K562 (cell line): Measurements from ENCODE around the gene BAIAP3. TPM values are rescaled to one million over a fixed set of nuclear protein-coding genes. Genes with fewer than 3 reads are reported as not detected.
A peak's percentile ranks its signal among the peaks of the same experiment; 100 is the strongest.

Experiments used
- ATAC-seq: fragments of 200-7000 bp; cut with Tn5 transposase; 3 replicates; pipeline ENCODE4 v1.9.1; 2020; ENCODE audit warnings: moderate library complexity
- BruUV-seq: library from RNA; stranded (reverse); fragments of 400-500 nt; replicated peaks from 2 replicates; lab custom pipeline; 2021; lab: Mats Ljungman, UMichigan
- CTCF ChIA-PET: fragments of 300-600 bp; formaldehyde crosslinking; extraction: SDS; loops from one replicate; lab custom pipeline; 2021; ENCODE audit warnings: low intra/inter-chr PET ratio; lab: Yijun Ruan, JAX
- POLR2A ChIA-PET: fragments of 300-600, 350-650 bp; sonication (Branson Sonifier 250); formaldehyde crosslinking; extraction: SDS; loops from one replicate; lab custom pipeline; 2021; ENCODE audit warnings: antibody characterized with exemption, inconsistent platforms; lab: Yijun Ruan, JAX
- DNase-seq, 4 experiments: peaks; one replicate each; pipeline versions ENCODE4 v3.0.0 to v3.0.0-alpha.2; 2011 to 2018; ENCODE audit warnings: low spot score in 3 of 4, mixed read lengths in 3 of 4; ENCODE audit errors: extremely low read depth in 1 of 4
- FAIRE-seq: peaks from 2 replicates; lab custom pipeline; 2011; peaks lifted over from hg19 to GRCh38; lab: Jason Lieb, UNC
- H2AFZ ChIP-seq: 2 replicates; pipeline ENCODE4 v1.6.0; 2011; ENCODE audit warnings: low read depth, low read length, control low read depth, inconsistent platforms
- H3K27ac ChIP-seq: fragments of 200-600 bp; 3 replicates; pipeline ENCODE4 v1.8.0; 2011; ENCODE audit warnings: low read depth, mild to moderate bottlenecking, control low read depth, inconsistent platforms, low read length, moderate library complexity, mixed read lengths; ENCODE audit errors: extremely low read depth
- H3K27me3 ChIP-seq, 2 experiments: fragments of 300-600 bp in 1 of 2; 2 replicates in 1 of 2; 3 replicates in 1 of 2; pipeline versions ENCODE4 v1.6.0 to v1.8.0; 2011; ENCODE audit warnings: inconsistent platforms in 2 of 2, low read length in 2 of 2, mild to moderate bottlenecking in 1 of 2, mixed read lengths in 1 of 2, moderate library complexity in 1 of 2; ENCODE audit not compliant: control insufficient read depth in 2 of 2, insufficient read depth in 2 of 2
- H3K36me3 ChIP-seq: fragments of 300-600 bp; 3 replicates; pipeline ENCODE4 v1.8.0; 2011; ENCODE audit warnings: mild to moderate bottlenecking, low read length, inconsistent platforms; ENCODE audit not compliant: control insufficient read depth, insufficient read depth
- H3K4me1 ChIP-seq, 2 experiments: fragments of 200-600 bp in 1 of 2; replicated peaks in 1 of 2; 2 replicates in 1 of 2; 3 replicates in 1 of 2; pipeline versions ENCODE4 v1.5.1 to v1.8.0; 2011; ENCODE audit warnings: inconsistent platforms in 2 of 2, low read length in 2 of 2, mild to moderate bottlenecking in 1 of 2, mixed read lengths in 1 of 2, moderate library complexity in 1 of 2; ENCODE audit not compliant: control insufficient read depth in 2 of 2, insufficient read depth in 2 of 2
- H3K4me2 ChIP-seq: 2 replicates; pipeline ENCODE4 v1.6.1; 2011; ENCODE audit warnings: low read length, control low read depth, inconsistent platforms, mixed read lengths; ENCODE audit not compliant: insufficient read depth
- H3K4me3 ChIP-seq: fragments of 200-600 bp; sonication (generic), shearing (Covaris generic); 2 replicates; pipeline ENCODE4 v1.5.1; 2016; ENCODE audit warnings: control low read depth, inconsistent platforms
- H3K79me2 ChIP-seq: fragments of 200-600 bp; 3 replicates; pipeline ENCODE4 v1.8.0; 2011; ENCODE audit warnings: low read length, inconsistent platforms; ENCODE audit not compliant: control insufficient read depth, insufficient read depth
- H3K9ac ChIP-seq, 2 experiments: 2 replicates each; pipeline versions ENCODE4 v1.6.0 to v1.6.1; 2011; ENCODE audit warnings: low read depth in 2 of 2, low read length in 2 of 2, control low read depth in 1 of 2, inconsistent platforms in 1 of 2, mild to moderate bottlenecking in 1 of 2, mixed read lengths in 1 of 2; ENCODE audit not compliant: insufficient read depth in 1 of 2
- H3K9me1 ChIP-seq: one replicate; pipeline ENCODE4 v1.6.0; 2011; ENCODE audit warnings: inconsistent platforms, mild to moderate bottlenecking, low read length, moderate library complexity; ENCODE audit not compliant: control insufficient read depth, insufficient read depth
- H3K9me3 ChIP-seq: replicated peaks from 2 replicates; pipeline ENCODE4 v1.5.1; 2011; ENCODE audit warnings: low read depth, low read length, inconsistent platforms; ENCODE audit not compliant: control insufficient read depth, insufficient read depth
- H4K20me1 ChIP-seq: replicated peaks from 2 replicates; pipeline ENCODE4 v1.6.1; 2011; ENCODE audit warnings: low read length, inconsistent platforms, mixed read lengths; ENCODE audit not compliant: control insufficient read depth, insufficient read depth
- OTX1 ChIP-seq: fragments of 450-650 bp; formaldehyde crosslinking; IDR thresholded peaks from 2 replicates; pipeline ENCODE4 v1.4.0; 2022; ENCODE audit warnings: mild to moderate bottlenecking
- POLR2G ChIP-seq: fragments of 200-400 bp; formaldehyde crosslinking; IDR thresholded peaks from 2 replicates; pipeline ENCODE4 v1.6.1; 2017; ENCODE audit warnings: low read depth, mild to moderate bottlenecking, antibody characterized with exemption, low read length, moderate library complexity
- RBFOX2 ChIP-seq: fragments of 200-400 bp; formaldehyde crosslinking; IDR thresholded peaks from 2 replicates; pipeline ENCODE4 v1.6.1; 2017; ENCODE audit warnings: low read depth, mild to moderate bottlenecking, low read length, moderate library complexity
- WGBS: fragments of 100-300 bp; shearing (Covaris generic); methylation state at CpG from one replicate; pipeline ENCODE4 v1.1.6; 2016; ENCODE audit warnings: low coverage, mixed read lengths; ENCODE audit not compliant: insufficient coverage; ENCODE audit errors: missing lambda C conversion rate; 5-methylcytosine and 5-hydroxymethylcytosine counted together
- in situ Hi-C: fragments of 300-500 bp; cut with MboI; formaldehyde crosslinking; loops from 4 replicates; pipeline ENCODE4 v1.15.0; 2018; ENCODE audit warnings: inconsistent platforms, mixed read lengths
- intact Hi-C: fragments of 100-400 bp; cut with micrococcal nuclease; formaldehyde crosslinking; loops from 2 replicates; pipeline ENCODE4 v1.14.2; 2022
- polyA plus RNA-seq, 8 experiments: library from polyadenylated mRNA; depleted of rRNA in 4 of 8; stranded (reverse) in 5 of 8; unstranded in 3 of 8; fragments of >200 nt; fragmentation: Nextera tagmentation in 2 of 8; fragmentation: Illumina TruSeq in 1 of 8; extraction: Ambion mirVana in 2 of 8; extraction: Trizol in 1 of 8; gene quantifications; 2 replicates each; pipeline versions ENCODE4 v1.2.1 to v1.2.3, GENCODE V29; 2011 to 2014; ENCODE audit warnings: inconsistent platforms in 1 of 8, missing spikeins in 1 of 8
- total RNA-seq, 7 experiments: library from RNA; depleted of rRNA in 6 of 7; stranded (reverse); fragments of >200 nt in 6 of 7; fragmentation: Illumina TruSeq in 2 of 7; extraction: Trizol in 2 of 7; gene quantifications; 2 replicates each; pipeline versions ENCODE4 v1.2.1 to v1.2.3, GENCODE V29; 2011 to 2021; ENCODE audit warnings: low replicate concordance in 1 of 7
- TF ChIP-seq, protein P1 (sequence below): fragments of 250-450 bp; sonication (Bioruptor Pico); IDR thresholded peaks from 2 replicates; pipeline ENCODE4 v1.8.0; 2022; ENCODE audit warnings: inconsistent platforms, mild to moderate bottlenecking, moderate library complexity, borderline replicate concordance
- TF ChIP-seq, protein P2 (sequence below): fragments of 250-450 bp; sonication (Bioruptor Pico); IDR thresholded peaks from 2 replicates; pipeline ENCODE4 v1.5.0; 2020; ENCODE audit warnings: mild to moderate bottlenecking
- TF ChIP-seq, protein P3 (sequence below): sonication (generic); formaldehyde crosslinking; IDR thresholded peaks from 2 replicates; pipeline ENCODE4 v1.9.0; 2022; ENCODE audit warnings: mild to moderate bottlenecking, missing genetic modification reagents
- TF ChIP-seq, protein P4 (sequence below): sonication (generic); formaldehyde crosslinking; IDR thresholded peaks from 2 replicates; pipeline ENCODE4 v1.9.0; 2022; ENCODE audit warnings: mild to moderate bottlenecking, missing genetic modification reagents
- TF ChIP-seq, protein P5 (sequence below): fragments of 450-650 bp; IDR thresholded peaks from 2 replicates; pipeline ENCODE4 v1.6.1; 2016; ENCODE audit warnings: low read depth

BAIAP3 gene
- total and polyA plus RNA-seq, 9 of the 15 experiments (the other 6 are each of a cell fraction or from before 2014, with no cell fraction given), result 0.03 to 4.5 (median 0.57) TPM; not detected in 1

DNA sequence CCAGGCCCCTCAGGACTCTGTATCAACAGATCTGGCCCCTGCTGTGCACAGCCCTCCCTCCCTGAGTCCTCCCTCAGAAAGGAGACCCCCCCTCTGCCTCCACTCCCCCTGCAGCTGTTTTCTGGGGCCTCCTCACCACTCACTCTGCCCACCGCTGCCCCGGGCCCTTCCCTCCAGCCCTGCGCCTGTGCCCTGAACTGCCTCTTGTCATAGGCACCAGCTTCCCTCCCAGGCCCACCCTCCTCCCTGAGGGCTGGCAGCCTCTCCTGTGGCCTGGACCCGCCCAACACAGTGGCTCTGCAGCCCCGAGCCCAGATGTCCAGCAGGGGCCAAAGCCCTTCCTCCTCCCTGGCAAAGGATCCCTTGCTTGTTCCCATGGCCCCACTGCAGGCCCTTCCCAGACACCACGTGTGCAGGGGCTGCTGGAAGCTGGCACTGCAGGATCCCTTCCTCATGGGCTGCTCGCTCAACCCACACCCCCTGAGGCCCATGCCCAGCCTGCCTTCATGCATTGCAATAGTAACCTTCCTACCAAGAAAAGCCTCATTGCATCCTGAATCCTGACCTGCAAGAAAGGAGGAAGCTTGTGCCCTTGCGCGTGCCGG, 44.1 kb downstream of the BAIAP3 start:
- in situ Hi-C loops (no loop called here), intact Hi-C loops (no loop called here)
- peaks cover 5% of the 10 kb centered on the region for H3K9me1 ChIP-seq
- H3K4me2 ChIP-seq, result peak overlapping the region; percentile 88
- no peak overlapping the region for H2AFZ ChIP-seq
- peak overlapping the region; percentile 97 to 100; a peak in 3 of 4 replicates for H3K9ac ChIP-seq
- H3K9me3 ChIP-seq, result no peaks in the 10 kb centered on the region
- 72% methylated on average over 8 of the region's 10 CpGs for WGBS
- peaks cover 19 to 68% of the 10 kb centered on the region in 2 experiments; a peak in 4 of 5 replicates for H3K4me1 ChIP-seq
- peak overlapping the region; percentile 100; the same call in 2 of the 3 replicates for H3K27ac ChIP-seq
- ATAC-seq, result no peak
- peak overlapping the region; percentile 76; the same call in 1 of the 2 replicates for H3K4me3 ChIP-seq
- no peaks in the 10 kb centered on the region for H3K27me3 ChIP-seq
- POLR2A ChIA-PET, result interaction anchor here (0.6 to 4.2 kb wide), 14 partner anchors 8 to 180 kb away, joined by 3 to 73 read pairs (median 5); partner anchors contain the start of genes UNKL and UQCC4
- peaks cover 8% of the 10 kb centered on the region; the same call in 2 of the 3 replicates for H3K36me3 ChIP-seq
- H3K79me2 ChIP-seq, result peaks cover 36% of the 10 kb centered on the region
- no TSS peak for BruUV-seq
- no peak for FAIRE-seq
- CTCF ChIA-PET, result no interaction called here
- H4K20me1 ChIP-seq, result peaks cover 8% of the 10 kb centered on the region; the same call in 1 of the 2 replicates
- no peak for DNase-seq
- TF ChIP-seq OTX1 (CRISPR knock-in tag), result no peak
- TF ChIP-seq, protein P1, sequence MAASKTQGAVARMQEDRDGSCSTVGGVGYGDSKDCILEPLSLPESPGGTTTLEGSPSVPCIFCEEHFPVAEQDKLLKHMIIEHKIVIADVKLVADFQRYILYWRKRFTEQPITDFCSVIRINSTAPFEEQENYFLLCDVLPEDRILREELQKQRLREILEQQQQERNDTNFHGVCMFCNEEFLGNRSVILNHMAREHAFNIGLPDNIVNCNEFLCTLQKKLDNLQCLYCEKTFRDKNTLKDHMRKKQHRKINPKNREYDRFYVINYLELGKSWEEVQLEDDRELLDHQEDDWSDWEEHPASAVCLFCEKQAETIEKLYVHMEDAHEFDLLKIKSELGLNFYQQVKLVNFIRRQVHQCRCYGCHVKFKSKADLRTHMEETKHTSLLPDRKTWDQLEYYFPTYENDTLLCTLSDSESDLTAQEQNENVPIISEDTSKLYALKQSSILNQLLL (CRISPR knock-in tag), result no peak
- peak; percentile 19; the same call in 1 of the 2 replicates for TF ChIP-seq POLR2G
- TF ChIP-seq, protein P2, sequence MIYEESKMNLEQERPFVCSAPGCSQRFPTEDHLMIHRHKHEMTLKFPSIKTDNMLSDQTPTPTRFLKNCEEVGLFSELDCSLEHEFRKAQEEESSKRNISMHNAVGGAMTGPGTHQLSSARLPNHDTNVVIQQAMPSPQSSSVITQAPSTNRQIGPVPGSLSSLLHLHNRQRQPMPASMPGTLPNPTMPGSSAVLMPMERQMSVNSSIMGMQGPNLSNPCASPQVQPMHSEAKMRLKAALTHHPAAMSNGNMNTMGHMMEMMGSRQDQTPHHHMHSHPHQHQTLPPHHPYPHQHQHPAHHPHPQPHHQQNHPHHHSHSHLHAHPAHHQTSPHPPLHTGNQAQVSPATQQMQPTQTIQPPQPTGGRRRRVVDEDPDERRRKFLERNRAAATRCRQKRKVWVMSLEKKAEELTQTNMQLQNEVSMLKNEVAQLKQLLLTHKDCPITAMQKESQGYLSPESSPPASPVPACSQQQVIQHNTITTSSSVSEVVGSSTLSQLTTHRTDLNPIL (CRISPR knock-in tag), result no peak
- 0 out of 2 replicates have a peak, but pooled peaks have one; percentile 13 for TF ChIP-seq RBFOX2
- TF ChIP-seq, protein P3, sequence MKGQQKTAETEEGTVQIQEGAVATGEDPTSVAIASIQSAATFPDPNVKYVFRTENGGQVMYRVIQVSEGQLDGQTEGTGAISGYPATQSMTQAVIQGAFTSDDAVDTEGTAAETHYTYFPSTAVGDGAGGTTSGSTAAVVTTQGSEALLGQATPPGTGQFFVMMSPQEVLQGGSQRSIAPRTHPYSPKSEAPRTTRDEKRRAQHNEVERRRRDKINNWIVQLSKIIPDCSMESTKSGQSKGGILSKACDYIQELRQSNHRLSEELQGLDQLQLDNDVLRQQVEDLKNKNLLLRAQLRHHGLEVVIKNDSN (CRISPR knock-in tag), result 0 out of 2 replicates have a peak, but pooled peaks have one; percentile 3
- TF ChIP-seq, protein P4, sequence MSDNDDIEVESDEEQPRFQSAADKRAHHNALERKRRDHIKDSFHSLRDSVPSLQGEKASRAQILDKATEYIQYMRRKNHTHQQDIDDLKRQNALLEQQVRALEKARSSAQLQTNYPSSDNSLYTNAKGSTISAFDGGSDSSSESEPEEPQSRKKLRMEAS (CRISPR knock-in tag), result 0 out of 2 replicates have a peak, but pooled peaks have one; percentile 0
- TF ChIP-seq, protein P5, sequence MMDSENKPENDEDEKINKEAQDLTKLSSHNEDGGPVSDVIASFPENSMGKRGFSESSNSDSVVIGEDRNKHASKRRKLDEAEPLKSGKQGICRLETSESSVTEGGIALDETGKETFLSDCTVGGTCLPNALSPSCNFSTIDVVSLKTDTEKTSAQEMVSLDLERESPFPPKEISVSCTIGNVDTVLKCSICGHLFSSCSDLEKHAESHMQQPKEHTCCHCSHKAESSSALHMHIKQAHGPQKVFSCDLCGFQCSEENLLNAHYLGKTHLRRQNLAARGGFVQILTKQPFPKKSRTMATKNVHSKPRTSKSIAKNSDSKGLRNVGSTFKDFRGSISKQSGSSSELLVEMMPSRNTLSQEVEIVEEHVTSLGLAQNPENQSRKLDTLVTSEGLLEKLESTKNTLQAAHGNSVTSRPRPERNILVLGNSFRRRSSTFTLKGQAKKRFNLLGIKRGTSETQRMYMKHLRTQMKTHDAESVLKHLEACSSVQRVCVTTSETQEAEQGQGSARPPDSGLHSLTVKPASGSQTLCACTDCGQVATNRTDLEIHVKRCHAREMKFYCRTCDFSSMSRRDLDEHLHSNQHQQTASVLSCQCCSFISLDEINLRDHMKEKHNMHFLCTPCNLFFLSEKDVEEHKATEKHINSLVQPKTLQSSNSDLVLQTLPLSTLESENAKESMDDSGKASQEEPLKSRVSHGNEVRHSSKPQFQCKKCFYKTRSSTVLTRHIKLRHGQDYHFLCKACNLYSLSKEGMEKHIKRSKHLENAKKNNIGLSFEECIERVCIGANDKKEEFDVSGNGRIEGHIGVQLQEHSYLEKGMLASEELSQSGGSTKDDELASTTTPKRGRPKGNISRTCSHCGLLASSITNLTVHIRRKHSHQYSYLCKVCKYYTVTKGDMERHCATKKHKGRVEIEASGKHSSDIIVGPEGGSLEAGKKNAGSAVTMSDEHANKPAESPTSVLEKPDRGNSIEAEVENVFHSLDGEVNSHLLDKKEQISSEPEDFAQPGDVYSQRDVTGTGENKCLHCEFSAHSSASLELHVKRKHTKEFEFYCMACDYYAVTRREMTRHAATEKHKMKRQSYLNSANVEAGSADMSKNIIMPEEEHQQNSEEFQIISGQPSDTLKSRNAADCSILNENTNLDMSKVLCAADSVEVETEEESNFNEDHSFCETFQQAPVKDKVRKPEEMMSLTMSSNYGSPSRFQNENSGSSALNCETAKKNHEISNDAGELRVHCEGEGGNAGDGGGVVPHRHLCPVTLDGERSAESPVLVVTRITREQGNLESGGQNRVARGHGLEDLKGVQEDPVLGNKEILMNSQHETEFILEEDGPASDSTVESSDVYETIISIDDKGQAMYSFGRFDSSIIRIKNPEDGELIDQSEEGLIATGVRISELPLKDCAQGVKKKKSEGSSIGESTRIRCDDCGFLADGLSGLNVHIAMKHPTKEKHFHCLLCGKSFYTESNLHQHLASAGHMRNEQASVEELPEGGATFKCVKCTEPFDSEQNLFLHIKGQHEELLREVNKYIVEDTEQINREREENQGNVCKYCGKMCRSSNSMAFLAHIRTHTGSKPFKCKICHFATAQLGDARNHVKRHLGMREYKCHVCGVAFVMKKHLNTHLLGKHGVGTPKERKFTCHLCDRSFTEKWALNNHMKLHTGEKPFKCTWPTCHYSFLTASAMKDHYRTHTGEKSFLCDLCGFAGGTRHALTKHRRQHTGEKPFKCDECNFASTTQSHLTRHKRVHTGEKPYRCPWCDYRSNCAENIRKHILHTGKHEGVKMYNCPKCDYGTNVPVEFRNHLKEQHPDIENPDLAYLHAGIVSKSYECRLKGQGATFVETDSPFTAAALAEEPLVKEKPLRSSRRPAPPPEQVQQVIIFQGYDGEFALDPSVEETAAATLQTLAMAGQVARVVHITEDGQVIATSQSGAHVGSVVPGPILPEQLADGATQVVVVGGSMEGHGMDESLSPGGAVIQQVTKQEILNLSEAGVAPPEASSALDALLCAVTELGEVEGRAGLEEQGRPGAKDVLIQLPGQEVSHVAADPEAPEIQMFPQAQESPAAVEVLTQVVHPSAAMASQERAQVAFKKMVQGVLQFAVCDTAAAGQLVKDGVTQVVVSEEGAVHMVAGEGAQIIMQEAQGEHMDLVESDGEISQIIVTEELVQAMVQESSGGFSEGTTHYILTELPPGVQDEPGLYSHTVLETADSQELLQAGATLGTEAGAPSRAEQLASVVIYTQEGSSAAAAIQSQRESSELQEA, result no peak
